Ishikawa (cell line): Measurements from ENCODE around the gene MYBPC1.

ENCODE experiments used
- CEBPB ChIP-seq: IDR thresholded peaks from 2 replicates; pipeline ENCODE4 v1.6.1; 2012
- CREB1 ChIP-seq: IDR thresholded peaks from 2 replicates; pipeline ENCODE4 v1.6.1; 2012; ENCODE audit warnings: low read depth
- EGR1 ChIP-seq: IDR thresholded peaks from 2 replicates; pipeline ENCODE4 v1.6.1; 2012
- EP300 ChIP-seq: IDR thresholded peaks from 2 replicates; pipeline ENCODE4 v1.6.1; 2012; ENCODE audit warnings: borderline replicate concordance
- FOXM1 ChIP-seq: IDR thresholded peaks from 2 replicates; pipeline ENCODE4 v1.6.1; 2012; ENCODE audit warnings: low read depth, borderline replicate concordance
- NFIC ChIP-seq: IDR thresholded peaks from 2 replicates; pipeline ENCODE4 v1.6.1; 2012
- RAD21 ChIP-seq: IDR thresholded peaks from 2 replicates; pipeline ENCODE4 v1.6.1; 2012; ENCODE audit warnings: low read depth
- REST ChIP-seq: IDR thresholded peaks from 2 replicates; pipeline ENCODE4 v1.6.1; 2012; ENCODE audit warnings: low read depth, mild to moderate bottlenecking
- TAF1 ChIP-seq: IDR thresholded peaks from 2 replicates; pipeline ENCODE4 v1.6.1; 2012; ENCODE audit warnings: low read depth, mild to moderate bottlenecking
- TCF12 ChIP-seq: IDR thresholded peaks from 2 replicates; pipeline ENCODE4 v1.6.1; 2012; ENCODE audit warnings: low read depth
- TEAD4 ChIP-seq: IDR thresholded peaks from 2 replicates; pipeline ENCODE4 v1.6.1; 2012
- USF1 ChIP-seq: IDR thresholded peaks from 2 replicates; pipeline ENCODE4 v1.6.1; 2012
- YY1 ChIP-seq: IDR thresholded peaks from 2 replicates; pipeline ENCODE4 v1.6.1; 2012; ENCODE audit warnings: low read depth
- ZBTB7A ChIP-seq: IDR thresholded peaks from 2 replicates; pipeline ENCODE4 v1.6.1; 2012; ENCODE audit warnings: low read depth
- TF ChIP-seq, protein P1 (sequence below): IDR thresholded peaks from 2 replicates; pipeline ENCODE4 v1.6.1; 2012

The MYBPC1 gene

GRCh38 chr12:101686176-101686575 lies 91.4 kb downstream of the MYBPC1 start:
- TF ChIP-seq CEBPB = no peak
- TF ChIP-seq TAF1 = no peak
- TF ChIP-seq FOXM1 = no peak
- no peak for TF ChIP-seq TEAD4
- no peak for TF ChIP-seq ZBTB7A
- no peak for TF ChIP-seq TCF12
- no peak for TF ChIP-seq CREB1
- TF ChIP-seq USF1 = no peak
- TF ChIP-seq NFIC = no peak
- TF ChIP-seq REST = no peak
- no peak for TF ChIP-seq YY1
- no peak for TF ChIP-seq RAD21
- TF ChIP-seq, protein P1, sequence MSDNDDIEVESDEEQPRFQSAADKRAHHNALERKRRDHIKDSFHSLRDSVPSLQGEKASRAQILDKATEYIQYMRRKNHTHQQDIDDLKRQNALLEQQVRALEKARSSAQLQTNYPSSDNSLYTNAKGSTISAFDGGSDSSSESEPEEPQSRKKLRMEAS = no peak
- no peak for TF ChIP-seq EGR1
- TF ChIP-seq EP300 = no peak

- TF ChIP-seq REST = no peak
These were observed 95.8 kb downstream of the MYBPC1 start for GRCh38 chr12:101690544-101691098.

DNA sequence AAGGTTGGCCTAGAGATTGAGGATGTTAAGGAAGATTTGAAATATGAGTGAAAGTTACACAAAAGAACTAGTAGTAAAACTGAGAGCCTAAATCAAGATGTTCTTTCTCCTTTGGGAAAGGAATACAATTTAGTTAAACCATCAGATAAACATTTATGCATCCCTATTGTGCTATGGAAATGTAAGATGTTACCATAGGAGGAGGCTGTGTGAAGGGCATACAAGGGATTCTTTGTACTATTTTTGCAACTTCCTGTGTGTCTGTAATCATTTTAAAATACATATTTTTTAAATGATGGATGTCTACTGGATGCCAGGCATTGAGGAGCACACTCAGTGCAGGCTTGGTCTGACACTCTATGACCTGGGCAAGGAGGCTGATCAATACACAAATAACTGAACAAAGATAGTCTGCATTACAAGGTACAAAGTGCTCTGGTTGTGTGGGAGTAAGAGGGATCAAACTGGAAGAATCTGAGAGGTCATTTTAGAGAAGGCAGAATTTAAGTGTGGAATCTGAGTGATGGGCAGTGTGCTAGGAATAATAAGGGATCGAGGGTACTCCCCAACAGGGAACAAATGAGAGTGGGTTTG lies 96.8 kb downstream of the MYBPC1 start:
- no peak for TF ChIP-seq TAF1
- TF ChIP-seq TCF12 = no peak
- TF ChIP-seq FOXM1 = no peak
- TF ChIP-seq TEAD4 = no peak
- no peak for TF ChIP-seq USF1
- no peak for TF ChIP-seq YY1
- no peak for TF ChIP-seq EP300
- no peak for TF ChIP-seq CEBPB
- no peak for TF ChIP-seq REST
- TF ChIP-seq, protein P1 = no peak
- TF ChIP-seq EGR1 = no peak
- no peak for TF ChIP-seq RAD21
- no peak for TF ChIP-seq NFIC
- no peak for TF ChIP-seq ZBTB7A

GRCh38 chr12:101694297-101694848 lies 99.6 kb downstream of the MYBPC1 start:
- no peak for TF ChIP-seq TAF1
- no peak for TF ChIP-seq FOXM1
- no peak for TF ChIP-seq TEAD4
- TF ChIP-seq RAD21 = no peak
- TF ChIP-seq USF1 = no peak
- TF ChIP-seq NFIC = no peak
- no peak for TF ChIP-seq EGR1
- no peak for TF ChIP-seq ZBTB7A
- no peak for TF ChIP-seq CEBPB
- TF ChIP-seq EP300 = no peak
- no peak for TF ChIP-seq REST
- no peak for TF ChIP-seq CREB1
- TF ChIP-seq, protein P1 = no peak
